Measurements from ENCODE around the gene MYLK.

DNA sequence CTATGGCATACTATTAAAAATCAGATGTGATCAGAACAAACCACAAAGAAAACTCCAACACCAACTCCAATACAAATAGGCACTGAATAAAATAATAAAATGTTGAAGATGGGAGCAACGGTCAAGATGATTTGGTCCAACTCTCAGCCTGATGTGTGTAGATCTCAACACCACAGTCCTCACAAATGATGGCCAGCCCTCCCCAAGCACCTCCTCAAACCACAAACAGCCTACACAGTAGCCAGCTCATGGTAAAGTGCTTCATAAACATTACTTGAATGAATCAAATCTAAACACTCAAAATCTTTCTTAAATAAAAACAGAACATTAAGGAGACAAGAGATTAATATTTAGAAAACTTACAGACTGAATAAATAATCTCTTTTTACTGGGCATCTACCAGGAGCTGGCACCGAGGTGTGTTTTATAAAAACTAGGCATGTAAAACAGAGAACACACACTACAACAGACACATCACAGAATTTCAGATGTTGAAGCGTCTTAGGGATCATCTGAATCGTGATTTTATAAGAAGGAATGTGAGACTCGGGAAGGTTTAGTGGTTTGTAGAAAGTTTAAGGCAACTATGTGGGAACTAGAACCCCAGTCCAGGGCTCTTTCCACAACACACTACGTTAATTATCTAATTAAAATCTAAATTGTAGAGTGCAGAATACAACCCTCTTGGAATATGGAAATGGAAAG lies 102.4 kb downstream of the MYLK start:
- TF ChIP-seq EGR1 (IDR thresholded peaks at IDR 0.05; ENCODE audit: low read depth in 2 of 2) = no peak
- no peak for TF ChIP-seq CTCF (IDR thresholded peaks at IDR 0.05; ENCODE audit: low read depth, low read length, missing input control)
- no peak for TF ChIP-seq RXRA (IDR thresholded peaks at IDR 0.05)
- TF ChIP-seq TAF1 (conservative IDR thresholded peaks at IDR 0.05) = no peak
- TF ChIP-seq JUND (IDR thresholded peaks at IDR 0.05) = no peak
- TF ChIP-seq YY1 (IDR thresholded peaks at IDR 0.05) = no peak
- no peak for TF ChIP-seq REST (IDR thresholded peaks at IDR 0.05)
- TF ChIP-seq RAD21 (IDR thresholded peaks at IDR 0.05) = no peak

Data from liver (tissue), 3 donors.